ENCODE data around the gene VPS11.

Gene VPS11

GRCh38 chr11:119044708-119045107, 22.9 kb upstream of the VPS11 start:
- WGBS, 2 donors (ENCODE audit: extremely low coverage in 2 of 2, insufficient read length in 2 of 2, insufficient replicate concordance in 1 of 2): no CpG with 5 or more reads among the region's 6 CpGs
- DNase-seq (ENCODE audit: low spot score): no peak
- Histone ChIP-seq H2BK5ac (ENCODE audit: low read length) (no peak overlapping the region), H2BK15ac (ENCODE audit: low read length) (no peak overlapping the region), H3K4me2 (ENCODE audit: insufficient read depth, low read length, poor library complexity, severe bottlenecking) (no peak overlapping the region), H3K4me1 (ENCODE audit: control insufficient read depth in 2 of 2, insufficient read depth in 1 of 2, low read depth in 1 of 2, low read length in 2 of 2) (peaks cover 0 to 2% of the 10 kb centered on the region in 2 donors), H4K8ac (ENCODE audit: low read depth, low read length) (no peak overlapping the region), H2AFZ (ENCODE audit: low read length) (no peak overlapping the region), H2BK12ac (ENCODE audit: low read length) (no peak overlapping the region), H3K4me3 (ENCODE audit: low read length in 2 of 2) (no peak overlapping the region), H3K27me3 (ENCODE audit: control insufficient read depth in 3 of 3, insufficient read depth in 3 of 3, low read depth in 1 of 3, low read length in 3 of 3) (no peaks in the 10 kb centered on the region), H3K4ac (ENCODE audit: low read length) (no peak overlapping the region), H2BK120ac (ENCODE audit: low read depth, low read length) (no peak overlapping the region), H3K14ac (ENCODE audit: low read length) (no peak overlapping the region), H3K79me1 (ENCODE audit: low read depth, low read length) (peaks cover 3% of the 10 kb centered on the region), H3K23ac (ENCODE audit: low read depth, low read length, poor library complexity) (no peak overlapping the region), H3K9ac (ENCODE audit: low read depth, low read length, poor library complexity) (no peak overlapping the region), H3K27ac (replicated peaks; ENCODE audit: low read length) (no peak overlapping the region), H3K36me3 (replicated peaks in 1 of 2; ENCODE audit: control insufficient read depth in 2 of 2, insufficient read depth in 2 of 2, low read length in 2 of 2) (peaks cover 42 to 54% of the 10 kb centered on the region in 2 donors), H3K18ac (ENCODE audit: low read length) (no peak overlapping the region), H3K9me3 (replicated peaks in 1 of 2; ENCODE audit: control insufficient read depth in 2 of 2, insufficient read depth in 1 of 2, low read depth in 1 of 2, low read length in 2 of 2) (no peaks in the 10 kb centered on the region), H2AK5ac (ENCODE audit: low read depth, low read length) (no peak overlapping the region), H4K91ac (ENCODE audit: low read depth, low read length, poor library complexity) (no peak overlapping the region)

- peaks cover 53 to 72% of the 10 kb centered on the region in 2 donors for H3K36me3 ChIP-seq (replicated peaks in 1 of 2; ENCODE audit: control insufficient read depth in 2 of 2, insufficient read depth in 2 of 2, low read length in 2 of 2)
- no peak for DNase-seq (ENCODE audit: low spot score)
These were observed 21.1 kb upstream of the VPS11 start for GRCh38 chr11:119046489-119046888.

GRCh38 chr11:119047205-119047604, 20.4 kb upstream of the VPS11 start:
- Histone ChIP-seq H2AFZ (ENCODE audit: low read length) (no peak overlapping the region), H2BK120ac (ENCODE audit: low read depth, low read length) (no peak overlapping the region), H3K79me1 (ENCODE audit: low read depth, low read length) (peaks cover 4% of the 10 kb centered on the region), H3K14ac (ENCODE audit: low read length) (no peak overlapping the region), H2BK12ac (ENCODE audit: low read length) (no peak overlapping the region), H4K91ac (ENCODE audit: low read depth, low read length, poor library complexity) (no peak overlapping the region), H3K9ac (ENCODE audit: low read depth, low read length, poor library complexity) (no peak overlapping the region), H3K27me3 (ENCODE audit: control insufficient read depth in 3 of 3, insufficient read depth in 3 of 3, low read depth in 1 of 3, low read length in 3 of 3) (no peaks in the 10 kb centered on the region), H2BK15ac (ENCODE audit: low read length) (no peak overlapping the region), H3K36me3 (replicated peaks in 1 of 2; ENCODE audit: control insufficient read depth in 2 of 2, insufficient read depth in 2 of 2, low read length in 2 of 2) (peaks cover 60 to 79% of the 10 kb centered on the region in 2 donors), H3K18ac (ENCODE audit: low read length) (no peak overlapping the region), H3K4me2 (ENCODE audit: insufficient read depth, low read length, poor library complexity, severe bottlenecking) (no peak overlapping the region), H3K27ac (replicated peaks; ENCODE audit: low read length) (no peak overlapping the region), H3K4me3 (ENCODE audit: low read length in 2 of 2) (no peak overlapping the region), H3K4me1 (ENCODE audit: control insufficient read depth in 2 of 2, insufficient read depth in 1 of 2, low read depth in 1 of 2, low read length in 2 of 2) (no peaks in the 10 kb centered on the region), H2BK5ac (ENCODE audit: low read length) (no peak overlapping the region), H3K4ac (ENCODE audit: low read length) (no peak overlapping the region), H3K9me3 (replicated peaks in 1 of 2; ENCODE audit: control insufficient read depth in 2 of 2, insufficient read depth in 1 of 2, low read depth in 1 of 2, low read length in 2 of 2) (no peaks in the 10 kb centered on the region), H4K8ac (ENCODE audit: low read depth, low read length) (no peak overlapping the region), H2AK5ac (ENCODE audit: low read depth, low read length) (no peak overlapping the region), H3K23ac (ENCODE audit: low read depth, low read length, poor library complexity) (no peak overlapping the region)
- no peak for DNase-seq (ENCODE audit: low spot score)
- no CpG with 5 or more reads among the region's 6 CpGs for WGBS, 2 donors (ENCODE audit: extremely low coverage in 2 of 2, insufficient read length in 2 of 2, insufficient replicate concordance in 1 of 2)

More at GRCh38 chr11:119046489-119046888, 21.1 kb upstream of the VPS11 start:
- Histone ChIP-seq H2BK15ac (ENCODE audit: low read length) (no peak overlapping the region), H2BK120ac (ENCODE audit: low read depth, low read length) (no peak overlapping the region), H3K23ac (ENCODE audit: low read depth, low read length, poor library complexity) (no peak overlapping the region), H3K27me3 (ENCODE audit: control insufficient read depth in 3 of 3, insufficient read depth in 3 of 3, low read depth in 1 of 3, low read length in 3 of 3) (no peaks in the 10 kb centered on the region), H3K27ac (replicated peaks; ENCODE audit: low read length) (no peak overlapping the region), H2AK5ac (ENCODE audit: low read depth, low read length) (no peak overlapping the region), H3K4me2 (ENCODE audit: insufficient read depth, low read length, poor library complexity, severe bottlenecking) (no peak overlapping the region), H3K79me1 (ENCODE audit: low read depth, low read length) (peaks cover 3% of the 10 kb centered on the region), H2BK5ac (ENCODE audit: low read length) (no peak overlapping the region), H3K14ac (ENCODE audit: low read length) (peak overlapping the region; percentile 15), H3K4ac (ENCODE audit: low read length) (no peak overlapping the region), H3K18ac (ENCODE audit: low read length) (no peak overlapping the region), H4K91ac (ENCODE audit: low read depth, low read length, poor library complexity) (no peak overlapping the region), H3K9ac (ENCODE audit: low read depth, low read length, poor library complexity) (no peak overlapping the region), H3K4me1 (ENCODE audit: control insufficient read depth in 2 of 2, insufficient read depth in 1 of 2, low read depth in 1 of 2, low read length in 2 of 2) (no peaks in the 10 kb centered on the region), H2AFZ (ENCODE audit: low read length) (no peak overlapping the region), H3K4me3 (ENCODE audit: low read length in 2 of 2) (peak overlapping the region in 1 of 2 donors; percentile 19), H3K9me3 (replicated peaks in 1 of 2; ENCODE audit: control insufficient read depth in 2 of 2, insufficient read depth in 1 of 2, low read depth in 1 of 2, low read length in 2 of 2) (no peaks in the 10 kb centered on the region), H4K8ac (ENCODE audit: low read depth, low read length) (no peak overlapping the region), H2BK12ac (ENCODE audit: low read length) (no peak overlapping the region)
- no CpG with 5 or more reads among the region's 6 CpGs for WGBS, 2 donors (ENCODE audit: extremely low coverage in 2 of 2, insufficient read length in 2 of 2, insufficient replicate concordance in 1 of 2)

GRCh38 chr11:119048644-119049043, 19.0 kb upstream of the VPS11 start:
- no peaks in the 10 kb centered on the region for H3K9me3 ChIP-seq (replicated peaks in 1 of 2; ENCODE audit: control insufficient read depth in 2 of 2, insufficient read depth in 1 of 2, low read depth in 1 of 2, low read length in 2 of 2)
- H3K36me3 ChIP-seq (replicated peaks in 1 of 2; ENCODE audit: control insufficient read depth in 2 of 2, insufficient read depth in 2 of 2, low read length in 2 of 2): peaks cover 70 to 93% of the 10 kb centered on the region in 2 donors
- no peak overlapping the region for H2BK120ac ChIP-seq (ENCODE audit: low read depth, low read length)
- H3K14ac ChIP-seq (ENCODE audit: low read length): no peak overlapping the region
- no peak overlapping the region for H2BK5ac ChIP-seq (ENCODE audit: low read length)
- DNase-seq (ENCODE audit: low spot score): no peak
- H3K79me1 ChIP-seq (ENCODE audit: low read depth, low read length): peaks cover 4% of the 10 kb centered on the region
- no peak overlapping the region for H3K23ac ChIP-seq (ENCODE audit: low read depth, low read length, poor library complexity)
- H3K18ac ChIP-seq (ENCODE audit: low read length): no peak overlapping the region
- no peaks in the 10 kb centered on the region for H3K27me3 ChIP-seq (ENCODE audit: control insufficient read depth in 3 of 3, insufficient read depth in 3 of 3, low read depth in 1 of 3, low read length in 3 of 3)
- H3K4me1 ChIP-seq (ENCODE audit: control insufficient read depth in 2 of 2, insufficient read depth in 1 of 2, low read depth in 1 of 2, low read length in 2 of 2): no peaks in the 10 kb centered on the region
- no peak overlapping the region for H3K27ac ChIP-seq (replicated peaks; ENCODE audit: low read length)
- no peak overlapping the region for H3K9ac ChIP-seq (ENCODE audit: low read depth, low read length, poor library complexity)
- H2BK12ac ChIP-seq (ENCODE audit: low read length): no peak overlapping the region
- H4K8ac ChIP-seq (ENCODE audit: low read depth, low read length): no peak overlapping the region
- H2AK5ac ChIP-seq (ENCODE audit: low read depth, low read length): no peak overlapping the region
- no peak overlapping the region for H3K4me2 ChIP-seq (ENCODE audit: insufficient read depth, low read length, poor library complexity, severe bottlenecking)
- no peak overlapping the region for H4K91ac ChIP-seq (ENCODE audit: low read depth, low read length, poor library complexity)
- H3K4ac ChIP-seq (ENCODE audit: low read length): no peak overlapping the region
- no peak overlapping the region for H2AFZ ChIP-seq (ENCODE audit: low read length)
- no peak overlapping the region for H2BK15ac ChIP-seq (ENCODE audit: low read length)
- WGBS, 2 donors (ENCODE audit: extremely low coverage in 2 of 2, insufficient read length in 2 of 2, insufficient replicate concordance in 1 of 2): no CpG with 5 or more reads among the region's 9 CpGs
- no peak overlapping the region for H3K4me3 ChIP-seq (ENCODE audit: low read length in 2 of 2)
